ENCODE results near the gene ATF6. TPM values are rescaled to one million over a fixed set of nuclear protein-coding genes. Genes with fewer than 3 reads are reported as not detected.

The ATF6 gene
- total RNA-seq, 3 donors from 2014 or later: 31.0 to 56.1 (median 34.1) TPM

DNA sequence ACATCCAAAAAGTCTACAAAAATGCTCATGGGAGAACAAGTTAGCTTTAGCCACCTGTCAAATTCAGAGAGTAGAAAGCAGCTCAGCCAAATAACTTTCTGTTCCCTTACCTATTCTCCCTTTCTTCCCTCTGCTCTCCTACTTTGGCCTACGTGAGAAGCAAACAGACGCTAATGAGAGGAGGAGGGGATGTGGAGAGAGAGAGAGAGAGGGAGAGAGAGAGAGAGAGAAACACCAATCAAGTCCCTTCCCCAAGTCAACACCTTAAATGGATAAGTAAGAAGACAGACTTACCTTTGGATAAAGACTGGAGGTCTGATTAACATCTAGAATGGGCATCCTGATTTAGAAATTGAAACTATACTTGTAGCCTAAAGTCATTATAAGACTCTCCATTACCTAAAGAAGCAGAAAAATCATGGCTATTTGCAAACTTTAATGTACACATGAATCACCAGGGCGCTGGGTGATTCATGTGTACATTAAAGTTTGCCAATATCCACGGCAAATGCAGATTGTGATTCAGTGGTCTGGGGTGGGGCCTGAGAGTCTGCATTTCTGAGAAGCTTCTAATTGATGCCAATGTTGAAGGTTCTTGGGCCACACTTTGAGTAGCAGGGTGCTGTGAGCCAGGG is 29.7 kb upstream of the ATF6 start:
- intact Hi-C loops (cut with DNase I; ENCODE audit: low total_unique reads): no loop called here
- Histone ChIP-seq H3K4me1 (no peaks in the 10 kb centered on the region), H3K4me3 (no peak overlapping the region), H3K9me3 (no peaks in the 10 kb centered on the region), H3K27ac (no peak overlapping the region), H3K36me3 (no peaks in the 10 kb centered on the region), H3K27me3 (no peaks in the 10 kb centered on the region)
- TF ChIP-seq POLR2AphosphoS5 (IDR thresholded peaks at IDR 0.05) (no peak), POLR2A (IDR thresholded peaks at IDR 0.05) (no peak), CTCF (IDR thresholded peaks at IDR 0.05) (no peak)
- no peak for DNase-seq (ENCODE audit: low spot score in 2 of 2)

- no peak overlapping the region for H3K27ac ChIP-seq
- no peaks in the 10 kb centered on the region for H3K9me3 ChIP-seq
- no peak for DNase-seq (ENCODE audit: low spot score in 2 of 2)
- H3K27me3 ChIP-seq: no peaks in the 10 kb centered on the region
- H3K36me3 ChIP-seq: no peaks in the 10 kb centered on the region
- TF ChIP-seq POLR2A (IDR thresholded peaks at IDR 0.05): no peak
- TF ChIP-seq POLR2AphosphoS5 (IDR thresholded peaks at IDR 0.05): no peak
- TF ChIP-seq CTCF (IDR thresholded peaks at IDR 0.05): no peak
- H3K4me1 ChIP-seq: no peaks in the 10 kb centered on the region
- intact Hi-C loops (cut with DNase I; ENCODE audit: low total_unique reads): no loop called here
- H3K4me3 ChIP-seq: no peak overlapping the region
Observed at GRCh38 chr1:161737625-161738024, 28.5 kb upstream of the ATF6 start.

- DNase-seq (ENCODE audit: low spot score in 2 of 2): no peak
- Histone ChIP-seq H3K36me3 (no peaks in the 10 kb centered on the region), H3K4me3 (no peak overlapping the region), H3K27me3 (no peaks in the 10 kb centered on the region), H3K4me1 (no peaks in the 10 kb centered on the region), H3K27ac (no peak overlapping the region), H3K9me3 (no peaks in the 10 kb centered on the region)
- no peak for TF ChIP-seq POLR2AphosphoS5 (IDR thresholded peaks at IDR 0.05)
- TF ChIP-seq POLR2A (IDR thresholded peaks at IDR 0.05): no peak
- TF ChIP-seq CTCF (IDR thresholded peaks at IDR 0.05): peak in 1 of 3 donors; percentile 13
- intact Hi-C loops (cut with DNase I; ENCODE audit: low total_unique reads): no loop called here
Observed at GRCh38 chr1:161738627-161739287, 27.4 kb upstream of the ATF6 start.

- Histone ChIP-seq H3K4me1 (no peaks in the 10 kb centered on the region), H3K27me3 (no peaks in the 10 kb centered on the region), H3K36me3 (no peaks in the 10 kb centered on the region), H3K4me3 (no peak overlapping the region), H3K27ac (peak overlapping the region in 1 of 2 donors; percentile 5), H3K9me3 (no peaks in the 10 kb centered on the region)
- TF ChIP-seq CTCF (IDR thresholded peaks at IDR 0.05) (no peak), POLR2AphosphoS5 (IDR thresholded peaks at IDR 0.05) (no peak), POLR2A (IDR thresholded peaks at IDR 0.05) (no peak)
- intact Hi-C loops (cut with DNase I; ENCODE audit: low total_unique reads): loop anchor here (10.0 kb wide), 1 partner anchor 255 kb away; no protein-coding TSS in a partner anchor
- DNase-seq (ENCODE audit: low spot score in 2 of 2): no peak
Observed at GRCh38 chr1:161739865-161740566, 26.1 kb upstream of the ATF6 start.

DNA sequence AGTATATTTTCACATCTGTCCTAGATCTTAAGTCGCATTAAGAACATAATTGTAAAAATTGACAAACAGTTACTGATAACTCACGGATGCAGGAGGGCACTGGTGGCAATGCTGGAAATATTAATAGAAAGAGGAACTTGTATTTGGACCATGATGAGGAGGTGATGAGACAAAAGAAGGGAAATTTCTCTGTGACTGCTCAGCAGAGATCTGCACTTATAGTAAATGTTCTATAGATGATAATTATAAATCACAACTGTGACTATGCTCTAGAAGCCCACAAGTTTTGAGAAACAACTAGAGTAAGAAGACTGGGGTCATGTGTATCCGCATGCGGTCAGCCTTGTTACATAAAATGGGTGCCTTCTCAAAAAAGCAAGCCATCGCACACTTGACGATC is 25.2 kb upstream of the ATF6 start:
- Histone ChIP-seq H3K4me1 (no peaks in the 10 kb centered on the region), H3K27ac (no peak overlapping the region), H3K36me3 (no peaks in the 10 kb centered on the region), H3K4me3 (no peak overlapping the region), H3K27me3 (no peaks in the 10 kb centered on the region), H3K9me3 (no peaks in the 10 kb centered on the region)
- TF ChIP-seq CTCF (IDR thresholded peaks at IDR 0.05) (no peak), POLR2A (IDR thresholded peaks at IDR 0.05) (no peak), POLR2AphosphoS5 (IDR thresholded peaks at IDR 0.05) (no peak)
- no peak for DNase-seq (ENCODE audit: low spot score in 2 of 2)
- intact Hi-C loops (cut with DNase I; ENCODE audit: low total_unique reads): loop anchor here (10.0 kb wide), 1 partner anchor 256 kb away; no protein-coding TSS in a partner anchor

Measured in breast epithelium (tissue), 4 donors.